IMR-90 (cell line): ENCODE results near the gene SESN1. TPM values are rescaled to one million over a fixed set of nuclear protein-coding genes. Genes with fewer than 3 reads are reported as not detected.

Source experiments
- ATAC-seq: fragments of 200-7000 bp; cut with Tn5 transposase; 2 replicates; pipeline ENCODE4 v1.9.1; 2020; ENCODE audit warnings: low read depth, mild to moderate bottlenecking, moderate library complexity
- BruUV-seq: library from RNA; stranded (reverse); fragments of 400-500 nt; replicated peaks from 2 replicates; lab custom pipeline; 2021; lab: Mats Ljungman, UMichigan
- CTCF ChIA-PET: fragments of 300-600 bp; formaldehyde crosslinking; extraction: SDS; loops from one replicate; lab custom pipeline; 2021; ENCODE audit warnings: antibody characterized with exemption; lab: Yijun Ruan, JAX
- POLR2A ChIA-PET: fragments of 300-600 bp; sonication (Branson Sonifier 250); formaldehyde crosslinking; loops from one replicate; lab custom pipeline; 2022; ENCODE audit warnings: antibody characterized with exemption; ENCODE audit not compliant: unreplicated experiment; lab: Charles Lee
- DNase-seq: peaks from one replicate; pipeline ENCODE4 v3.0.0; 2013
- H2AFZ ChIP-seq: replicated peaks from 2 replicates; pipeline ENCODE3; 2013; ENCODE audit warnings: low read length, mild to moderate bottlenecking; ENCODE audit not compliant: poor library complexity
- H2AK5ac ChIP-seq: 2 replicates; pipeline ENCODE4 v1.6.1; 2013; ENCODE audit warnings: low read depth, low read length, inconsistent platforms
- H2AK9ac ChIP-seq: replicated peaks from 2 replicates; pipeline ENCODE3; 2013; ENCODE audit warnings: mild to moderate bottlenecking, low read depth, low read length, moderate library complexity; ENCODE audit not compliant: poor library complexity
- H2BK120ac ChIP-seq: 2 replicates; pipeline ENCODE4 v1.6.1; 2013; ENCODE audit warnings: low read depth, low read length, inconsistent platforms
- H2BK15ac ChIP-seq: 3 replicates; pipeline ENCODE4 v1.6.1; 2013; ENCODE audit warnings: low read depth, low read length, inconsistent platforms
- H2BK20ac ChIP-seq: 2 replicates; pipeline ENCODE4 v1.6.1; 2013; ENCODE audit warnings: low read depth, mild to moderate bottlenecking, inconsistent platforms, low read length, moderate library complexity
- H2BK5ac ChIP-seq: 2 replicates; pipeline ENCODE4 v1.6.1; 2013; ENCODE audit warnings: mild to moderate bottlenecking, low read depth, low read length, inconsistent platforms; ENCODE audit not compliant: poor library complexity, severe bottlenecking
- H3K14ac ChIP-seq: replicated peaks from 2 replicates; pipeline ENCODE4 v1.6.1; 2013; ENCODE audit warnings: low read depth, low read length, inconsistent platforms
- H3K18ac ChIP-seq: 2 replicates; pipeline ENCODE4 v1.6.1; 2013; ENCODE audit warnings: low read depth, low read length, control low read depth
- H3K23ac ChIP-seq: 2 replicates; pipeline ENCODE4 v1.6.1; 2013; ENCODE audit warnings: low read depth, low read length, inconsistent platforms
- H3K27ac ChIP-seq: 2 replicates; pipeline ENCODE4 v1.5.1; 2013; ENCODE audit warnings: mild to moderate bottlenecking, control low read depth, low read length; ENCODE audit not compliant: insufficient read depth
- H3K27me3 ChIP-seq: 2 replicates; pipeline ENCODE4 v1.6.1; 2013; ENCODE audit warnings: low read length; ENCODE audit not compliant: control insufficient read depth, insufficient read depth
- H3K36me3 ChIP-seq: 2 replicates; pipeline ENCODE4 v1.6.1; 2013; ENCODE audit warnings: low read length, mixed read lengths; ENCODE audit not compliant: control insufficient read depth, insufficient read depth
- H3K4ac ChIP-seq: 2 replicates; pipeline ENCODE4 v1.6.1; 2013; ENCODE audit warnings: low read depth, low read length, inconsistent platforms
- H3K4me1 ChIP-seq: 2 replicates; pipeline ENCODE4 v1.6.1; 2013; ENCODE audit warnings: low read length, mixed read lengths; ENCODE audit not compliant: control insufficient read depth, insufficient read depth
- H3K4me2 ChIP-seq: 2 replicates; pipeline ENCODE4 v1.6.1; 2013; ENCODE audit warnings: low read depth, mild to moderate bottlenecking, control low read depth, low read length, moderate library complexity
- H3K4me3 ChIP-seq: 2 replicates; pipeline ENCODE4 v1.5.1; 2013; ENCODE audit warnings: low read depth, mild to moderate bottlenecking, control low read depth, low read length, moderate library complexity; ENCODE audit not compliant: insufficient read depth
- H3K56ac ChIP-seq: 2 replicates; pipeline ENCODE4 v1.6.1; 2013; ENCODE audit warnings: low read length, inconsistent platforms; ENCODE audit not compliant: insufficient read depth; ENCODE audit errors: extremely low read depth
- H3K79me1 ChIP-seq, 2 experiments: 2 replicates each; pipeline ENCODE4 v1.6.1; 2013; ENCODE audit warnings: low read length in 2 of 2, inconsistent platforms in 1 of 2, low read depth in 1 of 2
- H3K9ac ChIP-seq: 2 replicates; pipeline ENCODE4 v1.6.1; 2013; ENCODE audit warnings: low read depth, low read length, control low read depth
- H3K9me1 ChIP-seq: 2 replicates; pipeline ENCODE4 v1.6.1; 2013; ENCODE audit warnings: low read length, inconsistent platforms; ENCODE audit not compliant: insufficient read depth
- H3K9me3 ChIP-seq: 2 replicates; pipeline ENCODE4 v1.6.1; 2013; ENCODE audit warnings: low read length; ENCODE audit not compliant: control insufficient read depth, insufficient read depth
- H4K20me1 ChIP-seq: 2 replicates; pipeline ENCODE4 v1.6.1; 2013; ENCODE audit warnings: low read length, inconsistent platforms; ENCODE audit not compliant: insufficient read depth
- H4K5ac ChIP-seq: 2 replicates; pipeline ENCODE4 v1.6.1; 2013; ENCODE audit warnings: mild to moderate bottlenecking, low read depth, low read length, control low read depth
- H4K8ac ChIP-seq, 2 experiments: 2 replicates each; pipeline ENCODE4 v1.6.1; 2013; ENCODE audit warnings: low read depth in 2 of 2, low read length in 2 of 2, control low read depth in 1 of 2, inconsistent platforms in 1 of 2
- H4K91ac ChIP-seq: 2 replicates; pipeline ENCODE4 v1.6.1; 2013; ENCODE audit warnings: low read depth, low read length, inconsistent platforms; ENCODE audit not compliant: insufficient read depth
- BHLHE40 ChIP-seq: fragments of 150-350 bp; IDR thresholded peaks from 2 replicates; pipeline ENCODE4 v1.6.1; 2016; ENCODE audit warnings: mild to moderate bottlenecking, low read depth, low read length
- ELK1 ChIP-seq: fragments of 150-350 bp; IDR thresholded peaks from 2 replicates; pipeline ENCODE4 v1.6.1; 2016; ENCODE audit warnings: low read depth, mild to moderate bottlenecking, low read length, moderate library complexity, borderline replicate concordance
- MAZ ChIP-seq: IDR thresholded peaks from 2 replicates; pipeline ENCODE4 v1.6.1; 2012; ENCODE audit warnings: low read depth, mild to moderate bottlenecking, low read length, improper control_type of control experiment, moderate library complexity, borderline replicate concordance
- MXI1 ChIP-seq: IDR thresholded peaks from 2 replicates; pipeline ENCODE4 v1.6.1; 2012; ENCODE audit warnings: low read depth, mild to moderate bottlenecking, low read length, moderate library complexity, borderline replicate concordance
- POLR2A ChIP-seq: IDR thresholded peaks from 2 replicates; pipeline ENCODE4 v1.6.1; 2012; ENCODE audit warnings: mild to moderate bottlenecking, low read depth, low read length
- SMC3 ChIP-seq: fragments of 150-350 bp; IDR thresholded peaks from 2 replicates; pipeline ENCODE4 v1.6.1; 2016; ENCODE audit warnings: low read depth, mild to moderate bottlenecking, antibody characterized with exemption, low read length, moderate library complexity
- WGBS, 2 experiments: methylation state at CpG; one replicate each; pipeline versions ENCODE4 v1.1.5 to v1.1.7; 2013; ENCODE audit warnings: missing lambda C conversion rate in 2 of 2; ENCODE audit not compliant: insufficient read length in 1 of 2; ENCODE audit errors: extremely low coverage in 2 of 2; 5-methylcytosine and 5-hydroxymethylcytosine counted together
- dilution Hi-C: fragments of 300-500 bp; cut with HindIII; formaldehyde crosslinking; loops from one replicate; pipeline ENCODE4 v1.14.3; 2018; ENCODE audit warnings: low sequenced_read_pairs; ENCODE audit not compliant: unreplicated experiment
- in situ Hi-C: fragments of 300-500 bp; cut with MboI; formaldehyde crosslinking; loops from 3 replicates; pipeline ENCODE4 v1.14.3; 2019; ENCODE audit warnings: low sequenced_read_pairs, inconsistent platforms, mixed read lengths
- intact Hi-C: fragments of 100-400 bp; cut with micrococcal nuclease; formaldehyde crosslinking; loops from 2 replicates; pipeline ENCODE4 v1.10.0; 2022
- polyA plus RNA-seq, 3 experiments: library from polyadenylated mRNA; depleted of rRNA; stranded (reverse); fragments of >200 nt; gene quantifications; 2 replicates each; pipeline ENCODE4 v1.2.3, GENCODE V29; 2012; ENCODE audit warnings: low replicate concordance in 1 of 3
- total RNA-seq: library from RNA; depleted of rRNA; stranded (reverse); fragments of >200 nt; gene quantifications from 2 replicates; pipeline ENCODE4 v1.2.3, GENCODE V29; 2012

Gene SESN1
- total and polyA plus RNA-seq, 2 of the 4 experiments (the other 2 are of a cell fraction), result 9.7 to 16.7 TPM

DNA sequence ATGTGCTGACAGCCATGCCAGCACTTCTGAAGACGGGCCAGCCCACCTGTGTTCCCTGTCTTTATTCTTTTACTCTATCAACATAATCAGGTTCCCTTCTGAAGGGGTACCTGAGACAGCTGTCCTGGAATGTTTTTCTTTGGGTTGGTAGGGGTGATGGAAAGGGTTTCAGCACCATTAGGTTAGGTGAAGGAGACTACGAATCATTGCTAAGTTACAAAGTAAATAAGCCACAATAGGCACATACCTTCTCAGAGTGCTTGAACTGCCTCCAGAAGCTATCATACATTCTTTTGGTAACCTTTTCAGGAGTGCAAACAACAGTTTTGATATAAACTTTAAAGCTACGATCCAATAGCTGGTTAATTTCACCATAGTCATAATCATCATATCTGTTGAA lies 106.3 kb downstream of the SESN1 start:
- Histone ChIP-seq H4K20me1 (no peaks in the 10 kb centered on the region), H3K36me3 (peaks cover 21% of the 10 kb centered on the region), H3K27ac (no peak overlapping the region), H3K4me1 (no peaks in the 10 kb centered on the region), H3K9me3 (no peaks in the 10 kb centered on the region), H3K56ac (no peak overlapping the region), H3K4ac (no peak overlapping the region), H3K4me2 (no peak overlapping the region), H3K27me3 (no peaks in the 10 kb centered on the region), H4K5ac (no peak overlapping the region), H4K91ac (no peak overlapping the region), H3K79me1 (no peaks in the 10 kb centered on the region), H2BK15ac (no peak overlapping the region), H2AK9ac (no peak overlapping the region), H3K23ac (no peak overlapping the region), H2BK5ac (no peak overlapping the region), H3K9me1 (no peaks in the 10 kb centered on the region), H2BK20ac (no peak overlapping the region), H2AK5ac (no peak overlapping the region), H2AFZ (no peak overlapping the region), H3K9ac (no peak overlapping the region), H4K8ac (no peak overlapping the region), H2BK120ac (no peak overlapping the region), H3K18ac (no peak overlapping the region), H3K4me3 (no peak overlapping the region), H3K14ac (no peak overlapping the region)
- no CpG with 5 or more reads among the region's 3 CpGs for WGBS, 2 experiments
- ChIA-PET CTCF (interaction anchor here (0.6 kb wide), 1 partner anchor 16 kb away, joined by 6 read pairs; no protein-coding TSS in a partner anchor), POLR2A (no interaction called here)
- DNase-seq, result no peak
- BruUV-seq, result no TSS peak
- TF ChIP-seq SMC3, result no peak
- TF ChIP-seq MXI1, result no peak
- TF ChIP-seq BHLHE40, result no peak
- no peak for TF ChIP-seq ELK1
- no peak for TF ChIP-seq POLR2A
- TF ChIP-seq MAZ, result no peak
- intact Hi-C loops (loop anchor here (5.0 kb wide), 1 partner anchor 81 kb away; no protein-coding TSS in a partner anchor), in situ Hi-C loops (no loop called here), dilution Hi-C loops (no loop called here)
- ATAC-seq, result no peak
